Fibroblast of lung (primary cell): Measurements from ENCODE around the gene CCDC93. TPM values are rescaled to one million over a fixed set of nuclear protein-coding genes. Genes with fewer than 3 reads are reported as not detected.

ENCODE experiments used
- DNase-seq, 2 donors: peaks; one replicate each; pipeline versions ENCODE4 v3.0.0 to v3.0.0-alpha.2; 2010; ENCODE audit warnings: low read depth in 2 of 2
- H2AFZ ChIP-seq: 2 replicates; pipeline ENCODE4 v1.5.1; 2012; ENCODE audit warnings: low read length, control low read depth, inconsistent platforms
- H3K27ac ChIP-seq: 2 replicates; pipeline ENCODE4 v1.5.1; 2011; ENCODE audit warnings: low read length, control low read depth; ENCODE audit not compliant: insufficient read depth
- H3K27me3 ChIP-seq: 2 replicates; pipeline ENCODE4 v1.5.1; 2011; ENCODE audit warnings: mild to moderate bottlenecking, low read length; ENCODE audit not compliant: control insufficient read depth, insufficient read depth
- H3K36me3 ChIP-seq: 2 replicates; pipeline ENCODE4 v1.5.1; 2011; ENCODE audit warnings: low read length; ENCODE audit not compliant: control insufficient read depth, insufficient read depth
- H3K4me1 ChIP-seq: 2 replicates; pipeline ENCODE4 v1.5.1; 2011; ENCODE audit warnings: low read length; ENCODE audit not compliant: control insufficient read depth, insufficient read depth; ENCODE audit errors: extremely low read depth
- H3K4me2 ChIP-seq: 2 replicates; pipeline ENCODE4 v1.5.1; 2011; ENCODE audit warnings: low read length, control low read depth; ENCODE audit not compliant: insufficient read depth; ENCODE audit errors: extremely low read depth
- H3K4me3 ChIP-seq, 4 experiments: fragments of 200-600 bp in 1 of 4; sonication (generic) in 1 of 4; replicated peaks in 1 of 4; 2 replicates each; pipeline ENCODE4 v1.5.1; 2011 to 2016; ENCODE audit warnings: low read length in 4 of 4, low read depth in 3 of 4, mild to moderate bottlenecking in 3 of 4, control low read depth in 2 of 4, inconsistent platforms in 1 of 4, mixed read lengths in 1 of 4; ENCODE audit not compliant: insufficient read depth in 1 of 4; ENCODE audit errors: control extremely low read depth in 1 of 4
- H3K79me2 ChIP-seq: 2 replicates; pipeline ENCODE4 v1.5.1; 2012; ENCODE audit warnings: mild to moderate bottlenecking, low read length, inconsistent platforms; ENCODE audit not compliant: control insufficient read depth, insufficient read depth
- H3K9ac ChIP-seq: 2 replicates; pipeline ENCODE4 v1.5.1; 2011; ENCODE audit warnings: mild to moderate bottlenecking, low read length, control low read depth; ENCODE audit not compliant: insufficient read depth
- H3K9me3 ChIP-seq: 2 replicates; pipeline ENCODE4 v1.5.1; 2012; ENCODE audit warnings: low read depth, low read length; ENCODE audit not compliant: control insufficient read depth, insufficient read depth
- H4K20me1 ChIP-seq: 2 replicates; pipeline ENCODE4 v1.5.1; 2011; ENCODE audit warnings: low read length; ENCODE audit not compliant: control insufficient read depth, insufficient read depth; ENCODE audit errors: extremely low read depth
- EZH2 ChIP-seq: IDR thresholded peaks from 2 replicates; pipeline ENCODE4 v1.5.1; 2012; ENCODE audit warnings: low read length, control low read depth, mild to moderate bottlenecking; ENCODE audit errors: missing control alignments
- polyA plus RNA-seq, 2 donors: library from polyadenylated mRNA; depleted of rRNA in 1 of 2; stranded (reverse) in 1 of 2; unstranded in 1 of 2; fragments of >200 nt; gene quantifications; 2 replicates each; pipeline ENCODE4 v1.2.1, GENCODE V29; 2011 to 2012; ENCODE audit warnings: missing spikeins in 1 of 2
- total RNA-seq: library from RNA; depleted of rRNA; stranded (reverse); fragments of >200 nt; gene quantifications from 2 replicates; pipeline ENCODE4 v1.2.1, GENCODE V29; 2014
- TF ChIP-seq, protein P1 (sequence below), 2 donors: IDR thresholded peaks in 1 of 2; conservative IDR thresholded peaks in 1 of 2; 1 replicate in 1 of 2; 2 replicates in 1 of 2; pipeline ENCODE4 v1.5.1; 2011 to 2012; ENCODE audit warnings: low read length in 2 of 2, control low read depth in 1 of 2, inconsistent platforms in 1 of 2, low read depth in 1 of 2, mild to moderate bottlenecking in 1 of 2

Gene CCDC93
- total and polyA plus RNA-seq, 2 donors (not counting 1 experiment from before 2014, with no cell fraction given): 15.1 to 32.0 TPM

- no peaks in the 10 kb centered on the region for H3K9me3 ChIP-seq
- no peak overlapping the region for H2AFZ ChIP-seq
- no peak overlapping the region for H3K9ac ChIP-seq
- H3K27me3 ChIP-seq: no peaks in the 10 kb centered on the region
- no peak overlapping the region for H3K4me3 ChIP-seq
- H3K27ac ChIP-seq: no peak overlapping the region
- H3K4me2 ChIP-seq: no peak overlapping the region
- peaks cover under 1% of the 10 kb centered on the region for H3K79me2 ChIP-seq
- no peaks in the 10 kb centered on the region for H4K20me1 ChIP-seq
- H3K4me1 ChIP-seq: no peaks in the 10 kb centered on the region
- DNase-seq: peak; percentile 72 to 89
- TF ChIP-seq EZH2: no peak
- TF ChIP-seq, protein P1, sequence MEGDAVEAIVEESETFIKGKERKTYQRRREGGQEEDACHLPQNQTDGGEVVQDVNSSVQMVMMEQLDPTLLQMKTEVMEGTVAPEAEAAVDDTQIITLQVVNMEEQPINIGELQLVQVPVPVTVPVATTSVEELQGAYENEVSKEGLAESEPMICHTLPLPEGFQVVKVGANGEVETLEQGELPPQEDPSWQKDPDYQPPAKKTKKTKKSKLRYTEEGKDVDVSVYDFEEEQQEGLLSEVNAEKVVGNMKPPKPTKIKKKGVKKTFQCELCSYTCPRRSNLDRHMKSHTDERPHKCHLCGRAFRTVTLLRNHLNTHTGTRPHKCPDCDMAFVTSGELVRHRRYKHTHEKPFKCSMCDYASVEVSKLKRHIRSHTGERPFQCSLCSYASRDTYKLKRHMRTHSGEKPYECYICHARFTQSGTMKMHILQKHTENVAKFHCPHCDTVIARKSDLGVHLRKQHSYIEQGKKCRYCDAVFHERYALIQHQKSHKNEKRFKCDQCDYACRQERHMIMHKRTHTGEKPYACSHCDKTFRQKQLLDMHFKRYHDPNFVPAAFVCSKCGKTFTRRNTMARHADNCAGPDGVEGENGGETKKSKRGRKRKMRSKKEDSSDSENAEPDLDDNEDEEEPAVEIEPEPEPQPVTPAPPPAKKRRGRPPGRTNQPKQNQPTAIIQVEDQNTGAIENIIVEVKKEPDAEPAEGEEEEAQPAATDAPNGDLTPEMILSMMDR (conservative IDR thresholded peaks at IDR 0.05 in 1 of 2, IDR thresholded peaks at IDR 0.05 in 1 of 2; ENCODE audit: low read depth in 1 of 2, low read length in 2 of 2): peak; percentile 79 to 81
- peaks cover 13% of the 10 kb centered on the region for H3K36me3 ChIP-seq
Measured at GRCh38 chr2:118003396-118003824, 10.5 kb downstream of the CCDC93 start.

- H3K36me3 ChIP-seq: peaks cover 9% of the 10 kb centered on the region
- no peak for DNase-seq
- TF ChIP-seq, protein P1 (conservative IDR thresholded peaks at IDR 0.05 in 1 of 2, IDR thresholded peaks at IDR 0.05 in 1 of 2; ENCODE audit: low read depth in 1 of 2, low read length in 2 of 2): no peak
- TF ChIP-seq EZH2: no peak
Measured at GRCh38 chr2:118000041-118000440, 13.8 kb downstream of the CCDC93 start.

GRCh38 chr2:117997872-117998454, 15.9 kb downstream of the CCDC93 start:
- Histone ChIP-seq H3K27ac (no peak overlapping the region), H3K4me1 (no peaks in the 10 kb centered on the region), H3K27me3 (no peaks in the 10 kb centered on the region), H3K4me3 (no peak overlapping the region), H3K36me3 (peaks cover 13% of the 10 kb centered on the region), H3K9ac (no peak overlapping the region), H3K79me2 (no peaks in the 10 kb centered on the region), H4K20me1 (no peaks in the 10 kb centered on the region), H2AFZ (no peak overlapping the region), H3K4me2 (no peak overlapping the region), H3K9me3 (no peaks in the 10 kb centered on the region)
- DNase-seq: no peak
- TF ChIP-seq, protein P1 (conservative IDR thresholded peaks at IDR 0.05 in 1 of 2, IDR thresholded peaks at IDR 0.05 in 1 of 2; ENCODE audit: low read depth in 1 of 2, low read length in 2 of 2): no peak
- no peak for TF ChIP-seq EZH2

More at GRCh38 chr2:118000041-118000440, 13.8 kb downstream of the CCDC93 start:
- Histone ChIP-seq H3K27me3 (no peaks in the 10 kb centered on the region), H3K79me2 (no peaks in the 10 kb centered on the region), H3K27ac (no peak overlapping the region), H3K4me3 (no peak overlapping the region), H2AFZ (no peak overlapping the region), H4K20me1 (no peaks in the 10 kb centered on the region), H3K9me3 (no peaks in the 10 kb centered on the region), H3K9ac (no peak overlapping the region), H3K4me2 (no peak overlapping the region), H3K4me1 (no peaks in the 10 kb centered on the region)
